NCI-H2196 treated with DMSO at 0.1 percent for 48 hours (cell line): ENCODE measurements around the gene DUT.
A peak's percentile ranks its signal among the peaks of the same experiment; 100 is the strongest.

Experiments
- DNase-seq: peaks from one replicate; lab custom pipeline; 2025; ENCODE audit not compliant: unreplicated experiment; lab: John Stamatoyannopoulos, UW

DUT gene

DNA sequence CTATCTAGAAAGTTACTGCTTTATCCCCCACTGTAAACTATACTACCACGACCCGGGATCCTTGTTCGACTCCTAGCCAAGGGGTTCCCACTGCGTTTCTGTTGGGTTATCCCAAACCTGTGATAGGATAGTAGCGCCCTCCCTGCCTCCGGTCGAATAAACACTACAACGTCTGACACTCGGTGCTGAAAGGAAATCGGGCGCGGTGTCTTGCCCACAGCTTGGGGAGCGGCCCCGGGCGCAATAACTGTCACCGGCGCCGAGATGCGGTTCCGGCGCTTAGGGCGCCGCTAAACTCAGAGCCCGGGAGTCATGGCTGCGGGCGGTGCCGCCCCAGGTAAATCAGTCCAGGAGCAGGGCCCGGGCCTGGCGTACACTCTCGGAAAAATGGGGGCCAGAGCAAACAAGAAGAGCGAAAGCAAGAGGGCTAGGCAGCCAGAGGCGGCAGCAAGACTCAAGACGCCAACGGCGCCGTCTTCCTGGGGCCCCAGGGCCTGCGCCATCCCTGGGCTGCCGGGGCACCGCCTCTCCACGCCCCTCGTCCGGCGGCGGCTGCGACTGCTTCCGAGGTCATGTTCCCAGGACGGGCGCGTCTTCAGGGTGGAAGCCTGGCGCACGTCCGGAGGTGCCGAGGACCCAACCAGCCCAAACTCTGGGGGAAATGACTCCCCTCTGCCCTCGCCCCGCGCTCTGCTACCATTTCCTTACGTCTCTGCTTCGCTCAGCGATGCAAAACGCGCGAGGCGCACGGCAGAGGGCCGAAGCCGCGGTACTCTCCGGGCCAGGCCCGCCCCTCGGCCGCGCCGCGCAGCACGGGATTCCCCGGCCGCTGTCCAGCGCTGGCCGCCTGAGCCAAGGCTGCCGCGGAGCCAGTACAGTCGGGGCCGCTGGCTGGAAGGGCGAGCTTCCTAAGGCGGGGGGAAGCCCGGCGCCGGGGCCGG, at the start of gene DUT:
DUT (plus strand) TSS at position 575 of the 941 bp plus-strand sequence; CDS start at position 662, 87 bp downstream.
- peak; percentile 17 for DNase-seq

DNA sequence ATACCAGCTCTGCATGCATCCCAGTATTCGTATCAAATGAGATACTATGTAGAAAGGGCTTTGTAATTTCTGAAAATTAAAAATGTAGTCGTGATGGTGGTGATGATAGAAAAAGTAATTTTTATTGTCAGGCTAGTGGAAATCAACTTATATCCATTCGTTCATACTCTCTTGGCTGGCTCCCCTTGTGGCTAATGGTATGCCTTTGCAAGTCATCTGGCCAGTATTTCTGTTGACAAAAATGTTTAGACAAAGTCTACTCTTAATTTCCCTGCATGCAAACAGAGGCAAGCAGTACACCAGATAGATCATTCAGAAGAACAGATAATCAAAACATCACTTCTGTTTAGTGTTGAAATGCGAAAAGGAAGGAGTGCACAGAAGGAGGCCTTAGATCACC, 49.6 kb upstream of the DUT start:
- no peak for DNase-seq

DNA sequence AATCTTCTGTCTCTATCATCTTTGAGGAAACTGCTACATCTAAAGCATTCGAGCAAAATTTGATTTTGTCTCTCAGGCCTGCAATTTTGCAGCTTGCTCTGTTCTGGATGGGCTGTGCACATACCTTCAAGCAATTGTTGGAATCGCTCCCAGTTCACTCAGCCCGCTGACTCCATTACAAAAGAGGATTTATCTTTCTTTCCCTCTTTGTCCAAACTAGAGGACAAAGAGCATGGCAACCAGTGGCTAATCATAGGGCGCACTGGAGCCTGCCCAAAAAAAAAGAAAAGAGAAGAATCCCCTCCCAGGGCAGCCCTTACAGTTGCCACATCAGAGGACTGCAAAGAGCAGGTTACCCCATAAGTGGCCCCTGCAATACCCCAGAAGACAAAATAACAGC, 49.0 kb upstream of the DUT start:
- DNase-seq, result no peak

DNA sequence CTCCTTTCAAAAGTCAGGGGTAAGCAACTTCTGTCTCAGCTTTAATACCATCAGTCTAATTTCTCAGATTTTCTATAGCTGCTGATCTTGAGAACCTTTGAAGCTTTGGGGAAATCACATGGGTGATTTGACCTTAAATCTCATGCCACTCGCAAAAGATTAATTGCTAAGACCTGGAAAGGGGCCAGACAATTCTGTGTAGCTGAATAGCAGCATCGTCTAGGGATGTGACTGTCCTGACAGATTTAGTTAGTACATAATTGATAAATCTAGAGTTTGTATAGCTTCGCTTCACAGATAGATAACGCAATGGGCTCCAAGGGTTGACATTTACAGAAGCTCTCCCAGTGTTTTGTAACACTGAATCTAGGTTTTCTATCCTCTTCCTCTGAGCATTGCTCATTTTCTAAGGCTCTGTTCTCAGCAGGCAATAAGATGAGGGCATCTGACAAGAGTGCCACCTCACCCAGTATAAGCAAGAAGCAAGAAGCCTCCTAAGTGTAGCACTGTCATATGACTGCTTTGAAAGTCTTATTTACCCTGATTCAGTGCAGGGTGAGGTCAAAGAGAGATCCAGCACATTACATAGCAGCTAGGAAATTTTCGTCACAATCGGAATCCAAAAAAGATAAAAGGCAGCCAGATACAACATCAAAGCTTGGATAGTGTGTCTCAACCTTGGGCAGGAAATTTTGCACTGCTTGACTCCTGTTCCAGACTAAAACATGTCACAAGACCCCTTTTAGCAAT, 47.7 kb upstream of the DUT start:
- no peak for DNase-seq

DNA sequence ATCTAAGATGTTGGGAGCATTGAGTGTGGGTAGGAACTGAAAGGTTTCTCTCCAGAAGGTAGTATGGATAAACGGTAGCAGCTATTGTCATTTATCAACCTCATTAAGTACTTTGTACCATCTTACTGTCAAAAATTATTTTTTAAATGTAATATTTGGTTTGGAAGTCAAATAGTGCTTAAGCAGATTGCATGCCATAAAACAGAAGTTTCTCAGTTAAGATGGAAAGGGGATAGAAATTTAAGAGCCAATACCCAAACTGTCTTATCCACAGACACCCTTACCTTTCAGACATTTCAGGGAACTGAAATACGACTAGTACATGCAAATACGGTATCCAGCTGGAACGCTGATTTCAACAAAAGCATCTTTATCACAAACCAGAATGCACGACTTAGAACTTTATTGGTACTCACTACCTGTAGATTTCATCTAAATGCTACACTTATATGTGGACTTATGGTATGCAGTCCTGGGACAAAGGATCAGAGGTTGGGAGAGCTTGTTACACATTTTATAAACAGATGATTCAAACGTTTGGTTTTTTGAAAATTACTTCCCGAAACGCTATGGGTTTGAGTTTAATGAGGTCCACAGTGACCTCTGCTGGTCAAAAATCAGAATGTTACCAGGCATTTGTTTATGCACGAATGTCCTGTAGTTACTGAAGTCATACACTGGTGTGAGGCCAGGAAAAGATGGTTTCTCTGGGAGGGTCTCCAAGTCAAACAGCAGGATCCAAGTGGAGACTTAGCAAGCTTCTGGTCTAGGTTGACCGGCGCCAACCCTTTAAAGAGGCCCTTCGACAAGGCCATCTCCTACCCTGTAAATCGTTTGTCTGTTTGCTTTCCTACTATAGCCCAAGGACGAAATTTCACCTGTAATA, 45.7 kb upstream of the DUT start:
- peak; percentile 36 for DNase-seq

DNA sequence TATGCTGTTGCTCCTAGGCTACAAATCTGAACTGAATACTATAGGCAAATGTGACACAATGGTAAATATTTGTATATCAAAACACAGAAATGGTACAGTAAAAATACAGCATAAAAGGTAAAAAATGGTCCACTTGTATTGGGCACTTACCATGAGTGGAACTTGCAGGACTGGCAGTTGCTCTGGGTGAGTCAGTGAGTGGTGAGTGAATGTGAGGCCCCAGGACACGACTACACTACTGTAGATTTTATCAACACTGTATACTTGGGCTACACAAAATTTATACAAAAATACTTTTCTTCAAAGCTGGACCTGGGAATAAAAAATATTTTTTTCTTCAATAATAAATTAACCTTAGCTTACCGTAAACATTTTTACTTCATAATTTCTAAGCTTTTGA, 41.6 kb upstream of the DUT start:
- DNase-seq, result no peak

DNA sequence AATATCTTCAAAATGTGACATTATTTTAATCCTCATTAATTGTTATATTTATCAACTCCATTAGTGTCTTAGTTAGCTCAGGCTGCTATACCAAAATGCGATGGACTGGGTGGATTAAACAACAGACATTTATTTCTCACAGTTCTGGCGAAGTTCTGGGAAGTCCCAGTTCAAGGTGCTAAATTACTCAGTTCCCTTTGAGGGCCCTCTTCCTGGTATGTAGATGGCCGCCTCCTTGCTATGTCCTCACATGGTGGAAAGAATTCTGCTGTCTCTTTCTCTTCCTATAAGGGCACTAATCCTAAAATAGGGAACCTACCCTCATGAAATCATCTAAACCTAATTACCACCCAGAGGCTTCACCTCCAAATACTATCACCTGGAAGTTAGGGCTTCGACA, 38.8 kb upstream of the DUT start:
- DNase-seq, result no peak

DNA sequence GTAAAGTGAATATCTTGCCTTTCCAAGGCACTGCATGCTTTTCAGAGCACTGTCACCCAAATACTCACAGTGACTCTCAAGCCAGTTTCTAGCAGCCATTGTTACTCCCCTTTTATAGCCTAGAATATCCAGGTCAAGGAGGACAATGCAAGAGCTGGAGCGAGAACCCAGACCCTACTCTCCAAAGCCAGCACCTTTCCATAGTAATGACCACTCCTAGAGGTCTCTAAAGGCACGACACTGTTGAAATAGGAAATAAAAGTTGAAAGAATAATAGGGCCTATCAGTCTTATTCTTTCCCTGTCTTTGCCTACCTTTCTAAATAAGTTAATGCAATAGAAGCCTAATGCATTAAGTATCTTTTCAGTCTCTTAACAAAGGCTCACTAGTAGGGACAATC, 33.6 kb upstream of the DUT start:
- DNase-seq, result no peak

DNA sequence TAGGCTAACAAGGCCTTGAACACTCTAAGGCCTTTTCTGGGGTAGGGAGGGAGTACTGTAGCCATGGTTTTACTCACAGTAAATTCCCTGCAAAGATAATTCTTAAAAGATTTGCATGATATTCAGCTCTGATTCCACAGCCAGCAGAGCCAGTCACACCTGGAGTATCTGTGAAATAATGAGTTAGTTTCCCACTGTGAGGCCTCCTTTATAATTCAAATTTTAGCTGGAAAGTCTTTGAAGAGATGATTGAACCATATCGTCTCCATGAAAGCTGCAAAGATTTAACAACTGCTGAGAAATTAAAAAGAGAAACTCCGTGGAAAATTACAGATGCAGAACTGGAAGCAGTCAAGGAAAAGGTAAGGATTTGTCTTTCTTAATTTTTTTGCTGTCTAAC, 32.3 kb upstream of the DUT start:
- DNase-seq, result no peak

DNA sequence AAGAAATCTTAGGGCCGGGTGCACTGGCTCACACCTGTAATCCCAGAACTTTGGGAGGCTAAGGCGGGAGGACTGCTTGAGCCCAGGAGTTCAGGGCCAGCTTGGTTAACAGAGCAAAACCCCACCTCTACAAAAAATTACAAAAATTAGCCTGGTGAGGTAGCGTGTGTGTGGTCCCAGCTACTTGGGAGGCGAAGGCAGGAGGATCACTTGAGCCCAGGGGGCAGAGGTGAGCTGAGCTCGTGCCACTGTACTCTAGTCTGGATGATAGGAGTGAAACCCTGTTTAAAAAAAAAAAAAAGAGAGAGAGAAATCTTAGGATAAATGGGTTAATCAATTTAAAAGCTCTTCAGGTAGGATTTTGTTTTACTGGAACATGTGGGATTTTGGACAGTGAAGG, 31.2 kb upstream of the DUT start:
- DNase-seq, result no peak

DNA sequence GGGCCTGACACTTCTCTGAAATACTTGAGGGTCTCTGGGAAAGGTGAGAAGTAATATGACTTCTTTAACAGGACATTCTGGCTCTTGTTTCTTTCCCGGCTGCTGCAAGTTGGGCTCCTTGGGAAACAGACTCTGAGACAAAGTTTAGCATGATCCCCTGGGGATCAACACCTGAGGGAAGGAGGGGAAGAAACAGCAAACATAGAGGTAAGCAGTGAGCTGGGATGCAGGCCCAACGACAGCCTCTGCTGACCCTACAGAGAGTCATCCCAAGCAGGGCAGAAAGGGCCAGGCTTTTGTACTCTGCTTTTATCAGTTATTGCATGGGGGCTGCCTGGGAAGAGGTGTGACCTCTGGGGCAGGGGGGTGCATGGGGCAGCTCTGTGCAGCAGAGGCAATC, 26.8 kb upstream of the DUT start:
- DNase-seq, result no peak

DNA sequence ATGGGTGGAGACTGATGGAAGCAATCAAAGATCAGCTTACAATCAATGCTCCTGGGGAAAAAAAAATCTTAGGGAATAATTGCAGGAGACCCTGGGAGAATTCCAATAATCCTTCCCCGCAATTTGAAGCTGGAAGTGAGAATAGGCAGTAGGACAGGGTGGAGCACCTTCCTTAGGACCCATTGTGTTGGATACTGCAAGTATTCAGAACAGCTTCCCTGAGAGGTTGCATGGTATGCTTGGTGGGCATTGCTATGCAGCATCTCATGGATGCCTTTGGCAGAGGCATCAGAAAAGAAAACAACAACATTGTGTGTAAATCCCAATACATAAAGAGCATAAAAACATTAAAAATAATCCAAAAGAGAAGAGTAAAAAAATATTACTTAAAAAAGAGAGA, 24.6 kb upstream of the DUT start:
- DNase-seq, result no peak

DNA sequence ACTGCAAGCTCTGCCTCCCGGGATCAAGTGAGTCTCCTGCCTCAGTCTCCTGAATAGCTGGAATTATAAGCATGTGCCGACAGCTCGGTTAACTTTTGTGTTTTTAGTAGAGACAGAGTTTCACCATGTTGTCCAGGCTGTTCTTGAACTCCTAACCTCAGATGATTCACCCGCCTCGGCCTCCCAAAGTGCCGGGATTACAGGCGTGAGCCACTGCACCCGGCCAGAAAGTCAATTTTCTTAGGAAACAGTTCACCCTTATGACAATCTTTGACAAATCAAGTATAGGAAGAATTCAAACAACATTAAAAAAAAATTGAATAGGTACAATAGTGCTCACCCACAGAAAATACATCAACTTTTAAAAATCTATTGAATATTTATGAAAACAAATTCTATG, 23.6 kb upstream of the DUT start:
- DNase-seq, result no peak

DNA sequence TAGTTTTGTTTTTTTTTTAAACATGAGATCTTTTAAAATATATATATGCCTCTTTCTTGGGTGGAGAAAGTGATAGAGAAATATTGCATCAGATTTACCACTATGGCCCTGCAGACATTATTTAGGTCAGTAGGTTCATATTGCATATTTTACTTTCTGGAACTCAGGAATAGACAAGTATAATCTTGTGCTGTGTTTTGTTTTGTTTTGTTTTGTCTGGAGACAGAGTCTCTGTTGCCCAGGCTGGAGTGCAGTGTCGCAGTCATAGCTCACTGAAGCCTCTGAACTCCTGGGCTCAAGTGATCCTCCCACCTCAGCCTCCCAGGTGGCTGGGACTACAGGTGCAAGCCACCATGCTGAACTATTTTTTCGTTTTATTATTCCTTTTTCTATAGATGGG, 21.5 kb upstream of the DUT start:
- no peak for DNase-seq

DNA sequence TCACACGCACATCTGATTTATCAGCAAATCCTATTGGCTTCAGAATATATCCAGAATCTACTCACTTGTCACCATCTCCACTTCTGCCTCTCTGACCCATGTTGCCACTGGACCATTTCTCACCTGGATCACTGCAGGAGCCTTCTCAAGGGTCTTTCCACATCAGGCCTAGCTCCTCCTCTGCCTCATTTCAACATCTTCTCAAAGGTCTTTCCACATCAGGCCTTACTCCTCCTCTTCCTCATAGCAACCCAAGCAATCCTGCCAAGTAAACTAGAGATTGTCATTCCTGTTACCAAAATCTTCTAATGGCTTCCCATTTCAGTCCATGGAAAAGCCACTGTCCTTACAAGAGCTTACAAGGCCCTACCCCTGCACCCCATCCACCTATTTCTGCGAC, 18.0 kb upstream of the DUT start:
- DNase-seq, result no peak

DNA sequence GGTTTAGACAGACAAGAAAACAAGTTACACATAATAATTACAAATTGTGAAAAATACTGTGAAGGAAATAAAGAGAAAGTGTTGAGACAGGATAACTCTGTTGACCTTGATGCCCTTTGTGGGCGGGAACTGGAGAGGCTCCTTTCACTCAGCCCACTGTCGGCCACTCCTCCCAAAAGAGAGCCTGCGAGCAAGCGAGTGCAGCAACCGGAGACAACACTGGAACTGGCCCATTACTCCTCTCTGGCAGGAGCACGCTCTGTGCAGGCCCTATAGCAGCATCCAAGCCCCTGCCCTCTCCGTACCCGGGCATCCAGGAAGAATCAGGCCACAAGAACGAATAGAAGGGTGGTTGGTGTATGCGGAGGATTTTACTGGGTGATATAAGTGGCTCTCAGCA, 16.2 kb upstream of the DUT start:
- DNase-seq, result no peak

DNA sequence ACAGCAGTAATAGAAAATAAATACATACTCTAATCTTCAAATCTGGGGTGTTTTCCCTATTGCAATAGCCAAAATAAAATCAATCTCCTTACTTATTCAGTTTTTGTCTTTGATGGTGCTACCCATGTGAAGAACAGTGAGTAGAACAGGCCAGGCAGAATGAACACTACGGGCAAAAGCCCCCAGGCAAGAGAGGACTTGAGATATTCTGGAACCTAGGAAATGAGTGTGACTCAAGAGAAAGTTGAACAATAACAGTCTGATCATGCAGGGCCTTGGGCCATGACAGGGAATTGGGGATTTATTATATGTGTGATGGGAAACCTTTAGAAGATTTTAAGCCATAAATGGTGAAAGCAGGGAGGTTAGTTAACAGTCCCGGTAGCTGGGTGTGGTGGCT, 14.0 kb upstream of the DUT start:
- no peak for DNase-seq

DNA sequence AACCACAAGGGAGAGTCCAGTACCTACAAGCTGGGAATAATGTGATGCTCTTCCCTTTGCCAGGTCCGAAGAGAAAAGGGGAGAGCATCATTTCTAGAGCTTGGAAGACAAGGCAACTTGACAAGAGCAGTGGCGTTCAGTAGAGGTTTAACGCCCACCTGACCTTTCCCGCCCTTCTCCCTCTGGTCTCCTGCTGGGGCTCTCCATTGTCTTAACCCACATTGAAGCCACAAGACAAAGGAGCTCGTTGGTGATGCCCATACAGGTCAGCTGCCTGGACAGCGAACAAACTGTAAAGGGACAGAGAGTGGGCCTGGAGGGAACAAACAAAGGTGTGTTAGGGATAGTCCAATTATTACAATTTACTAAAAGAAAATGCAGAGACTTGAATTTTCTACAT, 13.1 kb upstream of the DUT start:
- DNase-seq, result no peak

DNA sequence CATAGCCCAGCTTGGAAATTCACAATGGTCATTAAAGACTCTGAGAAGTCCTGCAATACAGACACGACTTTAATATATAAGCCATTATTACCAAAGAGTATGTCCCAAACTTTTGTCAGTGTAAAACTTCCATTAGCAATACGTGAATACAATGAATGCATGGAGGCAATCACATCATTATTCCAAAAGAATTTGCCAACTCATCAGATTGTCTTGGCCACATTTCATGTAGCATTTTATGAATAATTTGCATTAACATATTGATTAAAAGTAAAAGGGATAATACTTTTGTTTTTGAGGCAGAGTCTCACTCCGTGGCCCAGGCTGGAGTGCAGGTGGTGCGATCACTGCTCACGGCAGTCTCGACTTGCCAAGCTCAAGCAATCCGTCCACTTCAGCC, 7.9 kb upstream of the DUT start:
- DNase-seq, result no peak

DNA sequence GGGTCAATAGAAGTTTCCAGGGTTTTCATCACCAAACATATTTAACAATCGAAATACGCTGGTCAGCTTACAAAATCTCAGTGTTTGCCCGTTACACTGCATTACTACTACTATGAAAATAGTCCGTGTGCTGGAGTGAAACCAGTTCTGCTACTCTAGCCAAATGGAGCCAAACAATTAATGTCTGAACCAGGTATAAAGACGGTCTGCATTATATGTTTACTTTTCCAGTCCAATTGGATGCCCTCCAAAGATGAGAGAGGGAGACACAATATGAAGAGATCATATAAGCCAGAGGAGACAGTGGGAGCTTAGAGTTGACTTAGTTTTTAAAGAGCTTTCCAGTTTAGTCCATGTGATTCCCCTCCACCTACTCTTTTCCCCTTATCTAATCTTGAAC, 6.3 kb upstream of the DUT start:
- DNase-seq, result peak; percentile 10

DNA sequence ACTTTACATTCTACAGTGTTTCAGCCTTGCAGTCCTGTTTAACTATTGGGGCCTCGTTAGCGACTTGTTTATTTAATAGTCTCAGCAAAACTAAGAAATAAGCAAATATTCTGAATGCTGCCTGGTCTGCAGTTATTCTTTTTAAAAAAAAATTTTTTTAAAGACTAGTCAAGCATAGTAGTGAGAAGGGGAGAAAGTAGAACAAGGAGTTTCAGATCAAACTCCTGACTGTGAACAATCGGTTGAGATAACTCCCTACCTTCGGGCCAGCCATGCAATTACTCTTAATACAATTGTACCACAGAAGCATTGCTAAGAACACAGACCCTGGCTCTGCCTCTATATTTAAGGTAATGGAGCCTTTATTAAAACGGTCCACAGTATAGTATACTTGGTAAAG, 5.8 kb upstream of the DUT start:
- no peak for DNase-seq
